Mucosa of descending colon (tissue), 3 donors: ENCODE data around the gene ZBTB20. TPM values are rescaled to one million over a fixed set of nuclear protein-coding genes. Genes with fewer than 3 reads are reported as not detected.
A peak's percentile ranks its signal among the peaks of the same experiment; 100 is the strongest.

Source experiments
- ATAC-seq: fragments of 200-7000 bp; cut with Tn5 transposase; one replicate; pipeline ENCODE4 v1.9.1; 2020; ENCODE audit warnings: mild to moderate bottlenecking, moderate library complexity
- DNase-seq, 3 donors: peaks; one replicate each; pipeline ENCODE4 v3.0.0-alpha.2; 2020
- H3K36me3 ChIP-seq: fragments of 200-600 bp; one replicate; pipeline ENCODE4 v1.8.0; 2021; ENCODE audit warnings: low read depth, mild to moderate bottlenecking
- H3K4me1 ChIP-seq: fragments of 200-600 bp; one replicate; pipeline ENCODE4 v1.8.0; 2021; ENCODE audit warnings: low read depth, mild to moderate bottlenecking
- H3K4me3 ChIP-seq: fragments of 200-600 bp; one replicate; pipeline ENCODE4 v1.8.0; 2021; ENCODE audit warnings: mild to moderate bottlenecking
- H3K9me3 ChIP-seq: fragments of 200-600 bp; one replicate; pipeline ENCODE4 v1.8.0; 2021; ENCODE audit warnings: mild to moderate bottlenecking
- intact Hi-C, 2 donors: fragments of 100-400 bp; cut with DNase I in 1 of 2; cut with micrococcal nuclease in 1 of 2; formaldehyde crosslinking; loops; one replicate each; pipeline versions ENCODE4 v1.11.0 to v1.11.1; 2022; cut with DNase I, micrococcal nuclease
- total RNA-seq, 3 donors: library from RNA; stranded (reverse); fragmentation: NEBNext Ultra II Directional in 2 of 3; extraction: Animal tissue kit (Norgen Biotek cat#: 25700) in 2 of 3; gene quantifications; one replicate each; pipeline versions ENCODE4 v1.2.1 to v1.2.4, GENCODE V29; 2021 to 2023
- TF ChIP-seq, protein P1 (sequence below): fragments of 200-600 bp; IDR thresholded peaks from one replicate; pipeline ENCODE4 v1.8.0; 2022; ENCODE audit warnings: antibody characterized with exemption, mild to moderate bottlenecking
- donor health status: DM: no; HTN: no; CAD: no; lungs with moderate emphysema.
- donor health status: DM: no; HTN: no; CAD: no.
- donor health status: DM: no; HTN: yes; CAD: no.

Gene ZBTB20
- total RNA-seq, 3 donors from 2014 or later, result 30.6 to 85.6 (median 37.3) TPM

DNA sequence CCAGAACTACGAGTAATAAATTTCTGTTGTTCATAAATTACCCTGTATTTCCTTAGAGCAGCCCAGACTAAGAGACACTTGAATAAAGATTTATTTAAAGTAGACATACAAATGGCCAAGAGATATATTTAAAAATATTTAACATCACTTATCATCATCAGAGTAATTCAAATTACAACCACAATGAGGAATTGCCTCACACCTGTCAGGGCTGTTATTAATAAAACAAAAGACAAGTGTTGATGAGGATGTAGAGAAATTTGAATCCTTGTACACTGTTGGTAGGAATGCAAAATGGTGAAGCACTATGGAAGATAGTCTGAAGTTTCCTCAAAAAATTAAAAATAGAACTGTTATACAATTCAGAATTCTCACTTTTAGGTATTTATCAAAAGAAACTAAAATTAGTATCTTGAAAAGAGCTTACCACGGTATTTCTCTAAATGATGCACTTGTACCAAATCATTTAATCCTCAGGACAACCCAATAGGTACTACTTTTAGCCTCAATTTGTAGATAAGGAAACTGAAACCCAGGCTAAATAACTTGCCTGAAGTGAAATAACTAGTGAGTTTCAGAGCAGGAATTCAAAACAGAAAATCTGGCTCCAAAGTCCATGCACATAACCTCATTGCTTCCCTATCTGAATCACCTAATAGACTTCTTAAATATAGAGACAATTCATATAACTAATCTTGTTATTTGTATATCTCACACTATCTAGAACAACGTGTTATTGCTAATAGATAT is 69.4 kb downstream of the ZBTB20 start:
- H3K4me1 ChIP-seq, result no peaks in the 10 kb centered on the region
- peak; percentile 79 for ATAC-seq
- H3K4me3 ChIP-seq, result no peak overlapping the region
- TF ChIP-seq, protein P1, sequence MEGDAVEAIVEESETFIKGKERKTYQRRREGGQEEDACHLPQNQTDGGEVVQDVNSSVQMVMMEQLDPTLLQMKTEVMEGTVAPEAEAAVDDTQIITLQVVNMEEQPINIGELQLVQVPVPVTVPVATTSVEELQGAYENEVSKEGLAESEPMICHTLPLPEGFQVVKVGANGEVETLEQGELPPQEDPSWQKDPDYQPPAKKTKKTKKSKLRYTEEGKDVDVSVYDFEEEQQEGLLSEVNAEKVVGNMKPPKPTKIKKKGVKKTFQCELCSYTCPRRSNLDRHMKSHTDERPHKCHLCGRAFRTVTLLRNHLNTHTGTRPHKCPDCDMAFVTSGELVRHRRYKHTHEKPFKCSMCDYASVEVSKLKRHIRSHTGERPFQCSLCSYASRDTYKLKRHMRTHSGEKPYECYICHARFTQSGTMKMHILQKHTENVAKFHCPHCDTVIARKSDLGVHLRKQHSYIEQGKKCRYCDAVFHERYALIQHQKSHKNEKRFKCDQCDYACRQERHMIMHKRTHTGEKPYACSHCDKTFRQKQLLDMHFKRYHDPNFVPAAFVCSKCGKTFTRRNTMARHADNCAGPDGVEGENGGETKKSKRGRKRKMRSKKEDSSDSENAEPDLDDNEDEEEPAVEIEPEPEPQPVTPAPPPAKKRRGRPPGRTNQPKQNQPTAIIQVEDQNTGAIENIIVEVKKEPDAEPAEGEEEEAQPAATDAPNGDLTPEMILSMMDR, result no peak
- no peaks in the 10 kb centered on the region for H3K9me3 ChIP-seq
- DNase-seq, result no peak
- intact Hi-C loops, result no loop called here
- no peaks in the 10 kb centered on the region for H3K36me3 ChIP-seq

DNA sequence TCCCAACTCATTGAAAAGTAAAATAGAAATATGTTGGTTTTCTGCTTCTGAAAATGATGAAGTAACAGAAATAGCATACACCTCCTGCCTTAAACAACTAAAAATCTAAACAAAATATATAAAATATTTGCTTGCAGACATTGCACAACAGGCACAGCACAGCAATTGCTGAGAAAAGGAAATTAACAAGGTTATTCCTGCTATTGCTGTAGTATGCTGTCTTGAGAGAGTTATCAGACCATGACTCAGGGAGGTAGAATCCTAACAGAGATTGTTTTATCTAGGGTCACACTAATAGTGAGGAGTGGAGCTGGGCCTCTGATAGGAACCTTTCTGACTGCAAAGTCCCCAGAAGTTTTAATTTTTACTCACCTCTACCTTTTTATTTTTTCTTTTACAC is 72.6 kb downstream of the ZBTB20 start:
- TF ChIP-seq, protein P1, result no peak
- no peak for DNase-seq
- H3K36me3 ChIP-seq, result no peaks in the 10 kb centered on the region
- H3K4me3 ChIP-seq, result no peak overlapping the region
- no peaks in the 10 kb centered on the region for H3K4me1 ChIP-seq
- no peak for ATAC-seq
- no peaks in the 10 kb centered on the region for H3K9me3 ChIP-seq
- intact Hi-C loops, result no loop called here

DNA sequence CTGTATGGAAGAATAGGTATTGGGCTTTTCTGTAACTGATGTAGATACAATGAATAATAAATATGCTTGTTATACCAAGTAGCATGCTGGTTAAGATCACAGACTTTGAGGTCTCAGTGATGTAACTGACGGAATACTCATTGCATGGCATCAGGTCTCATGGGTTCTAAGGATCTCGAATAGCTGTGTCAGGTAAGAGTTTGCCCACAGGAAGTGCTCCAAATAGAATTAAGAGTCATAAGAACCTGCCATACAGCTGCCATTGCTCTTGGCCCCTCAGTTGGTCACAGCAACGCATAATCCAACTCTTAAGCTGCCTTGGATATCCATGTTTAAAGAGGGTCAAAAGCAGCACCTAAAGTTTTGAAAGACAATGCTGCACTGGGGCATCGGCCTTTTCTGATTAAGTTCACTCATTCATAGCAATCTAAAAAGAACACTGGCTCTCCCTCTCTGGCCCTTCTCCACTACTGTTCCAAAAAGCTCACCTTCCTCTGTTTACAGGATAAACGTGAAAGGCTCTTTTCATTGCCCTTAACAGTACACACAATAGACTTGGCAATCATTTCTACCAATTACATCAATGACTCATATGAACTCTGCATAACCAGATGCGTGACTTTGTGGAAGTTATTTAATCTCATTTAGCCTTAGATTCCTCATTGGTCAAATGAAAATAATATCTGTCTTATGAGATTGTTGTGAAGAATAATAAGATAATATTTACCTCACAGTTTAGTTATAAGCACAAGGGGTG is 74.6 kb downstream of the ZBTB20 start:
- peak; percentile 16 for ATAC-seq
- TF ChIP-seq, protein P1, result no peak

DNA sequence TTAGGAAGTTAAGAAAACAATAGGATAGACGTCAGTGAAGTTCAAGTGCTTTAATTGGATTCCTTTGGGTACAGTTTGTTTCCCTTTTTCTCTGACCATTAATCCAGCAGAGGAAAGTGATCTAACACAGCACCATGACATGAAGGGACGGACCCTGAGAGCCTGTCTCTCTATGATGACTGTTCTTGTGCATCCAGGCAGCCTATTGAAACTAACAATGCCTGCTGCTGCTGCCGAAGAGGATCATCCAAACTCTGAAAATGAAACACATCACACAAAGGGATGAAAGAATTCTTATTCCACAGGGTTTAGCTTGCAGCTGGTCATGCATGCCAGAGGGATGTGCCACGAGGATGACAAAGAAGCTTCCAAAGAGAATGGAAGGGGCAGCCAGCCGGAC is 75.5 kb downstream of the ZBTB20 start:
- no peaks in the 10 kb centered on the region for H3K4me1 ChIP-seq
- no peaks in the 10 kb centered on the region for H3K9me3 ChIP-seq
- ATAC-seq (no peak), DNase-seq (no peak)
- no peak overlapping the region for H3K4me3 ChIP-seq
- no peaks in the 10 kb centered on the region for H3K36me3 ChIP-seq
- intact Hi-C loops, result no loop called here
- TF ChIP-seq, protein P1, result no peak

More for the DNA sequence above, 74.6 kb downstream of the ZBTB20 start:
- no peaks in the 10 kb centered on the region for H3K36me3 ChIP-seq
- no peak overlapping the region for H3K4me3 ChIP-seq
- intact Hi-C loops, result no loop called here
- no peaks in the 10 kb centered on the region for H3K4me1 ChIP-seq
- no peak for DNase-seq
- H3K9me3 ChIP-seq, result no peaks in the 10 kb centered on the region

DNA sequence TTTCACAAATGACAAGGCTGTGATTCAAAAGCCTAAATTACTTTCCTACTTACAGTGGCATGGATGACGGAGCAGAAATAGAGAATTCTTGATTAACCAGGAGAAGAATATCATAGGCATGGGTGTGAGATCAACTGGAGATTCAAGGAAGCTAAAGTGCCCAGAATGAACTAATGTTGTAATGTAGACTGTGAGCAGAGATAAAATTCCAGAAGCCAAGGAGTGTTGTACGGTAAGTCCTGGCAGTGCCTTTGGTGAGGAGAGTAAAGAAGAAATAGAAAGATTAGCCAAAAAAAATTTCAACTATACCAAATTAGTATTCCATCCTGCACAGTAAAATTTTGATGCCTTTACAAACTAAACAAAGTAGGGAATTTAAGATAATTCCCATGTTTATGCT is 75.9 kb downstream of the ZBTB20 start:
- intact Hi-C loops, result no loop called here
- no peak for ATAC-seq
- no peaks in the 10 kb centered on the region for H3K4me1 ChIP-seq
- TF ChIP-seq, protein P1, result no peak
- no peaks in the 10 kb centered on the region for H3K36me3 ChIP-seq
- DNase-seq, result no peak
- H3K4me3 ChIP-seq, result no peak overlapping the region
- H3K9me3 ChIP-seq, result no peaks in the 10 kb centered on the region
